CMK (cell line): ENCODE measurements around the gene FOXF1.

Experiments
- DNase-seq: peaks from one replicate; pipeline ENCODE4 v3.0.0-alpha.2; 2010; ENCODE audit warnings: low read depth

The FOXF1 gene

DNA sequence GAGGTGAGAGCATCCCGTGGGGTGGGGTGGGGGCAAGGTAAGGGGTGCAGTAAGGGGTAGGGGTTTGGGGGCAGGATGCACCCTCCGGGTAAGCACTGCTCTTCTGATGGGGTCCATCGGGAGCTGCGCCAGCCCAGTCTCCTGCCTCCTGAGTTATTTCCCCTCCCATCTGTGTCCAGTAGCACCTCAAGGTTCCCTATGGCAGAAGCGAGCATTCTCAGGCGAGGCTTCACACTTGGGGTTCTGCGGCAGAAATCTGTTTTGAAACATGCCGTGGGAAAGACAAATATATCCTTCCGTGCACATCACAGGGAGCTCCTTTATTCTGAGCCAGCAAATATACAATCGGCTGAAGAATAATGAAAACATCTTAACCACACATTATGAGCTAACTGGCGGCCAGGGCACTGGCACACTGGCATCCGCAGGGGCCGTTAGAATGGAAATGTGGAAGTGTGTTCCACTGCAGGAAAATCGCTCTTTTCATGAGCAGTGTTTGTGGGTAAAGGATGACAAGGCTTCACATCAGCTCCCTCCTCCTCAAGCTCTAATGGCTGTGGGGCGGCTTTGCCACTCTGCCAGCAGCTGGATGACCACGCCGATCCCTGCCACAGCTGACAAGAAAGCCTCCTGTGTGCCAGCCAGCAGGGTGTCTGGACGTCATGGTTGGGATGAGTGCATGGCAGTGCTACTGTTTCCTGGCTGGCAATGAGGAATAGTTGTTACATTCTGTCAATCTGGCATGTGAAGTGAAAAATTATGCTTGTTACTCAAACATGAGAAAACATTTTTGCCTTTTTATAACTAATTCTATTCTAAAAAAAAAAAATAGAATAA is 24.7 kb downstream of the FOXF1 start:
- DNase-seq: no peak

DNA sequence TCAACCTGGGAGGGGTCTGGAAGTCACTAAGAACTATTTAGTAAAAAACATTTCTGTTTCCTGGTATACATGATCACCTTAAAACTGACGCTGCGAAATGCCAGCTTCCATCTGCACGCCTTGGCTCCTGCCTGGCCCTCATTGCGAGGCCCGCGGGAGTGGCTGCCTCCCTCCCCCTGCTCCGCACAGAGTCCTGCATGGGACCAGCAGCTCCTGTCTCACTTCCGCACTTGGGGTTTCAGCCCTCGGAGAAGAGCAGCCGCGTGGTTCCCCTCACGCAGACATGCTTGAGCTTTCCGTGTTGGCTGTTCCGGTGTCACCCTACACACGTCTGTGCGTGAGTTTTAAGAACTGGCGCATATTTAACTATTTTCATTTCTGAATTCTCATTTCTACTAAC is 26.3 kb downstream of the FOXF1 start:
- no peak for DNase-seq

DNA sequence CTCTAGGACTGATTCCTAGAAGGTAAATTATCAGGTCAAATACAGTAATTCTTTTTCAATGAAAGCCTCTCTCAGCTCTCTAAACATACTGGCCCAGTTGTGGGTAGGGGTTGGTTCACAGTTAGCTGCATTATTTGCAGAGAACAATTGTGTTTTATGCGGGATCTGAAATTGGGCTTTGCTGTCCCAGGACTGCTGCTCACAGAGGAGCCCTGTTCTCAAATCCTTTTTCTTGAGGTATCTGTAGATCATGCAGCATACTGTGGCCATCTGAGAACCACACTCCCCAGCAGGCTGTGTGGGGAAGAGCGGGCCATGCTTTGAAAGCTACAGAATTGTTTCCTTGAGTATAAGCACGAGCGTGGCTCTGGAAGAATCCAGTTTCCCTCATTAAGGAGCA is 27.2 kb downstream of the FOXF1 start:
- no peak for DNase-seq

- DNase-seq: no peak
These were observed 28.0 kb downstream of the FOXF1 start for GRCh38 chr16:86538196-86538780.

GRCh38 chr16:86540894-86541293 is 30.6 kb downstream of the FOXF1 start:
- DNase-seq: no peak

DNA sequence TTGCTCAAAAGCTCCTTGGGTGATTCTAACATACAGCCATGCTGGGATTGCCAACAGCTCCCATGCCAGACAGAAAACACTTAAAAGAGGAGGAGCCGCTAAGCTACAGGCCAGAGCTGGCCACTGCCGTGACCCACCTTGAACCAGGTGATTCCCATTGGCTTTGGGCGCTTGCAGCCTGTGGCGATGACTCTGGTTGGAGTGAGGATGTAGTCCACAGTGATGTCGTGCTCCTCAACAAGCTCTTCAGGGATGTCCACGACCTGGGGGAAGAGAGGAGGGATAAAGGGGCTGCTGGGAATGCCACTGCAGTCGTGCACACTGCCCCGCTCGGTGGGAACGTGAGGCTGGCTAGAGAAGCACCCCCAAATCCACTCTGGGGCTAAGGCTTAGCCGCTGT is 31.2 kb downstream of the FOXF1 start:
- no peak for DNase-seq

DNA sequence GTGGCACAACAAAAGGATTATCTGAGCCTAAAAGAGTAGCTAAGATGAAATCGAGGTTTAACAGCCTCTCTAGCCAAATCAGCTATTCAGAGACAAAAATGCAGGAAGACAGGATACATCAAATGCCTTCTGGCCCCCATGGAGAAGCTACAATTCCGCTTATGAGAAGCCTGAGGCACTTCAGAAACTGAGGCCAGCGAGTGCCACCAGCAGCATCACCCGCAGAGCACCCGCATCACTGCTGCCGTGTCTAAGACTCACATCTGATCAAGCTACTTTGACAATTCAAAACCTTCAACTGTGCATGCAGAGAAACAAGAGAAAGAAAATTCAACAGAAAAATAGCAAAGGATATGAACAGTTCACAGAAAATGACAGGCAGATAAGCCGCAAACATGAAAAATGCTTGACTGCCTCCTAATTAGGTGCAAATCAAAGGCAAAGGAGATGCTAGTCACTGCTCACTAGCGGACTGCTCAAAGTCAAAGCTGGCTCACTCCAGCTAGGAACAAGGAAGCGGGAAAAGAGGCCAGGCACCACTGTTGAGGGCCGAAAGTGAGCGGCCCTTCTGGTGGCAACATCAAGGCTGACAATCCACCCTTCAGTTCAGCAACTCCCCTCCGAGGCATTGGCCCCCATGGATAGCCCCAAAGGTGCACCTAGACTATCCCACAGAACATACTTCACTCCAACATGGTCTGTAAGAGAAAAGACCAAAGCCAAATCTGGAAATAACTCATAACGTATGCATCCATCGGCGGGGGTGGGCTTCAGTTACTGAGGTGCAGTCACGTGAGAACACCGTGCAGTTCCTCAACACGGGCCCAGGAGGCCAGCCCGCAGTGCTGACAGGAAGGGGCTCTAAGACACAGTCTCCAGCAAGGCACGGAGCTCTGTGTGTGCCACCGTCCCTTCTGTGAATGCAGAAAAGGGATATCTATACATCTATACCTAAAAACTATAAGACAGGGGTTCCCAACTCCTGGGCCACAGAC is 32.7 kb downstream of the FOXF1 start:
- no peak for DNase-seq

DNA sequence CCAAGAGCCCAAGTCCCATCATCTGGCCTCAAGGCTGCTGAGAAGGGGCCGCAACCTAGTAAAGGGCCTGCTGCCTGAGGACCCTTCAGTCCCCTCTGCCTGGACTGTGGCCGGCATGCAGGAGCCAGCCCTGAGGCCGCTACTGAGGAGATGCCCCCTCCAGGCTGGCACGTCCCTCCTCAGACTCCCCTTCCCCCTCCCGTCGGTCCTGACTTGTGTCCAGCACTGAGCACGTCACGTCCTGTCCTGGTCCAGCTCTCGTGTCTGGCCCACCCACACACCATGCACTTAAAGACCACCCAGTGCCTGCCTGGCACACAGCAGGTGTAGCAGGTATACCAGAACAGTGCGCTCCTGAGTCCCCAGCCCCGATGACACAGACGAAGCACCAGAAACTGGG is 35.2 kb downstream of the FOXF1 start:
- no peak for DNase-seq

DNA sequence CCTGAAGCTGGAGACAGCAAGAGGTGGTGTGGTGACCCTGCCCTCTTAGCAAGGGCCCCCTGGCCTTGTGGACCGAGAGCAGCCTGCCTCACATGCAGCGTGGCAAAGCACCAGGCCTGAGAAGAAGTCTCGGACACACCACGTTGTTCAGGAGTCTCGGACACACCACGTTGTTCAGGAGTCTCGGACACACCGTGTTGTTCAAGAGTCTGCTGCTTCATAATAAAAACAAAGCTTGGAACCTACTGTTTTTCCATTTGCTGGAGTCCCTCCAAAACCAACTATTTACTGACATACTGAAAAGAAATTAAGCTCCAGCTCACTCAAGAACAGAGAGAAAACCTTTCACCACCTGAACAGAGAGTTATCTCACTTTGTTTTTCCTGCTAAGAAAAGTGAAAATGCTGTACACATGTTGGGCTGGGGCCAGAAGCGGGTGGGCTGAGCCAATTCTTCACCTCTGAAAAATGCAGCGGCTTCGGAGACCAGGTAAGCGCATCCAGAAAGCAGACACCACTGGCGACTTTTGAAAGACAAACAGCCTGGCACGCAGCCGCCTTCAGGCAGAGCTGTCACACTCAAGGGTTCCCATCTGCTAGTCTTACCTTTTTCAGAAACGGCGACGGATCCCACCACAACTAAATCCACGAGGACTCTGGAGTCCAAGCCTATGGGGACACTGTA is 35.8 kb downstream of the FOXF1 start:
- DNase-seq: no peak

GRCh38 chr16:86546638-86547013 is 36.3 kb downstream of the FOXF1 start:
- DNase-seq: no peak

DNA sequence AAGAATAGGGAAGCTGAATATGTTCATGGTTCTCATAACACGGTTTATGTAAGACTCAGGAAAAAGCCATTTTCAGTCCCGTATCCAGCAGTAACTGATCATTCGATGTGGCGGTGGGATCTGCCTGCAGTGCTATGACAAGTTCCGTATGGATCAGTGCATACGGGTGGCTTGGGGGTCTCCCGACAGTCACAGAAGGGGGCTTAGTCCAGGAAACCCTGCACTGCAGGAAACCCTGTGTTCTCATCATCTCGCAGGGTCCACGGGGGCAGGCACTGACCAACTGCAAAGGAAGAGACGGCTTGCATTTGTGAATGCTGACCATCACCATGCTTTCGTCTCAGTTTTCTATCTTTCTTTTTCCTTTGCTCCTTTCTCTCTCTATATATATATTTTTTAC is 37.0 kb downstream of the FOXF1 start:
- DNase-seq: no peak

DNA sequence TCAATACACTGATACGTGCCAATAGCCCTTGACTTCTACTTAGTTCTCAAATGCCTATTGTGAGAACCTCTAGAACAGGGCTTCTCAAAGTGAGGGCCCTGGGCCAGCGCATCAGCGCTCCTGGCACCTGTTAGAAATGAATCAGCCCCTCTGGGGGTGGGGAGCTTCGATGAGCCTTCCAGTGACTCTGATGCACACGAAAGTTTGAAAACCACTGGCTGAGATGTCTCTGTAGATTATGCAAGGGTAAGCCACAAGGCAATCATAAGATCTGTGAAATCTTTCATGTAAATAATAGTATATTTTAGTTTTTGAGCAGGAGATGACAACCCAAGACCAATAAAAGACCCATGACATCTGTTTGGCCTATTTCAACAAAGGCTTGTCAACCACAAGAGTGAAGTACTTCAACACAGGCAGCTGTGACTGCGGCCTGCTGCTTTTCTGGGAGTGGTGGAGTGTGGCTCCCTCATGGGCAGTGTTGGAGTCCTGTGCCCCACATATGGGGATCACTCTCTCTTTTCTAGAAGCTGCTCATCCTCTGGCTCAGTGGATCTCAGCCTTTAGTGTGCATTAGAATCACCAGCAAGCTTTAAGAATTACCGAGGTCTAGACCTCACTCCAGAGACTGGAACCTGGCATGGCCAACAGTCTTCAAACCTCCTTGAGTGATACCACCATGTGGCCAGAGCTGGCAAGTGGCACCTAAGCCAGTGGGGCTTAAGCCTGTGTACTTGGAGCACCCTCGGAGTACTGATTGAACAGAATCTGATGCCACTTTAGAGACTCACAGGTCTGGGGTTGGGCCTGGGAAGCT is 39.0 kb downstream of the FOXF1 start:
- no peak for DNase-seq

DNA sequence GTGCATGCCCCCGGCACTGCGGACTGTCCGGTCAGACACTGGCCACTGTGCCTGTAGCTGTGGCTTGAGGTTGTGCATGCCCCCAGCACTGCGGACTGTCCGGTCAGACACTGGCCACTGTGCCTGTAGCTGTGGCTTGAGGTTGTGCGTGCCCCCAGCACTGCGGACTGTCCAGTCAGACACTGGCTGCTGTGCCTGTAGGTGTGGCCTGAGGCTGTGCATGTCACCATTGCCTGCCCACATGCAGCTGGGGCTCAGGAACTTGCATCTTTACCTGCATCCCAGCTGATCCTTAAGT is 39.5 kb downstream of the FOXF1 start:
- DNase-seq: no peak

- DNase-seq: no peak
These were observed 40.0 kb downstream of the FOXF1 start for GRCh38 chr16:86550281-86550680.

DNA sequence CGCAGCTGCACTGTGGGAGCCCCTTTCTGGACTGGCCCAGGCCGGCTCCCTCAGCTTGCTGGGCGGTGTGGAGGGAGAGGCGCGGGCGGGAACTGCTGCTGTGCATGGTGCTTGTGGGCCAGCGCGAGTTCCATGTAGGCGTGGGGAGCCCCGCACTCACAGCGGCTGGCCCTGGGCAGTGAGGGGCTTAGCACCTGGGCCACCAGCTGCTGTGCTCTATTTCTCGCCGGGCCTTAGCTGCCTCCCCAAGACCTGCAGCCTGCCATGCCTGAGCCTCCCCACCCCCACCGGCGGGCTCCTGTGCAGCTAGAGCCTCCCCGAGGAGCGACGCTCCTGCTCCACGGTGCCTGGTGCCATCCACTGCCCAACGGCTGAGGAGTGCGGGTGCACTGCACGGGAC is 43.0 kb downstream of the FOXF1 start:
- DNase-seq: no peak

DNA sequence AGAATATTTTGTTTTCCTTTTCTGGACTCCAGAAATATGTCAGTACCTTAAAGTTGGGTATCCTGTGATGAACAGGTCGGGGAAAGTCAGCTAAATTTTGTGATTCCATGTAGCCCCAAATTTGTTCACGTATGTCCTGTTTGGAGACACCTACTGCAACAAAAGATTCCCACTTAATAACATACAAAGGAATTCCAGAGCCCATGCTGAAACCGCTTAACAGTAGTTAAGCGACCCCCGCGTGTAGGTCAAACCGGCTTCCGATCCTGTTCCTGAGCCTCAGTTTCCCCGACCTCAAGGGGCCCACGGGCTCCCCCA is 44.2 kb downstream of the FOXF1 start:
- DNase-seq: no peak

DNA sequence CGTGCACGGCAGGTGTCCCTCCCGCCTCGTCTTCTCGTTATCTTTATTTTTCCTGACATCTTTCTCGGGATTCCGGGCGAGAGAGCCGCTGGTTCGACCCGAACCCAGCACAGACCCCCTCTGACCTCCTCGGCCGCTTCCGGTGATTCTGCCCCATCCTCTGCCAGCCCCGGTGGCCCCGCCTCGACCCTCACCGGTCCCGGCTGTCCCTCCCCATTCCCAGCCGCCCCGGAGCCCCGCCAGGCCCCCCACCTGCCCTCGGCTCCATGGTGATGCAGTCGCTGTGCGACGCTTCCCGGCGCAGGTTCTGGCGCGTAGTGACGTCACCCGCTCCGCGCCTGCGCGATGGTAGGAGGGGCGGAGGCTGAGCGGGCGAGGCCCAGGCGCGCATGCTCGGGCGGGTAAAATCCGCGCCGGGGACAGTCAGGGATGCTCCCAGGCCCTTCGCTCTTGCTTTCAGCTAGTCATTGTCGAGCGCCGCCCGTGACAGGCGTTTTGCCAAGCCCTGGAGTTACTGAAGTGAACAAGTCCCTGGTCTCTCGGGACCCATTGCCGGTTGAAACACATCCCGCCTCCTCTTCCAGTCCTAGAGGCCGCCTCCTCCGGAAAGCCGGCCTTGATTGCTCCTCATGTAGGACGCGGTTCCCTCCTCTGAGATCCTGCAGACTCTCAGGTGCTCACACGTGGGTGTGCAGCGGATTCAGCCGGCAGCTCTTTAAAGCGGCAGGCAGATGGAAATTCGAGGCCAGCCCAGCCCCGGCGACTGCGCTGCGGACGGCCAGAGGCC is 44.8 kb downstream of the FOXF1 start, which contains the start of gene MTHFSD:
Gene MTHFSD (minus strand): TSS at position 319 of the 787 bp plus-strand sequence. CDS start 51 bp downstream, at position 268.
- peak; percentile 85 for DNase-seq

- DNase-seq: no peak
These were observed 45.4 kb downstream of the FOXF1 start for GRCh38 chr16:86555704-86556075.

GRCh38 chr16:86556576-86556975 is 46.2 kb downstream of the FOXF1 start:
- DNase-seq: no peak

DNA sequence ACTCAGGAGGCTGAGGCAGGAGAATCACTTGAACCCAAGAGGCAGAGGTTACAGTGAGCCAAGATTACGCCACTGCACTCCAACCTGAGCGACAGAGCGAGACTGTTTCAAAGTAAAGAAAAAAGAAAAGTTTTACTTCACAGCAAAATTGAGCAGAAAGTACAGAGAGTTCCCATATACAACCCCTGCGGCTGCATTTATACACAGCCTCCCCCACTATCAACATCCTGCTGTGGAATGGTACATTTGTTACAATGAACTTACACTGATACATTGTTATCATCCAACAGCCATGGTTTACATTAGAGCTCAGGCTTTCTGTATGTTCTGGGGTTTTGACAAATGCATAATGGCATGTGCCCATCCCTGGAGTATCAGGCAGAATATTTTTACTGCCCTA is 47.3 kb downstream of the FOXF1 start:
- no peak for DNase-seq
